Activated CD4-positive, alpha-beta T cell treated with anti-CD3 and anti-CD28 coated beads, Interleukin-2, Interleukin-6, amounts not matched to agents 100 ng/mL and 50 ng/mL, durations not matched to agents 16 hours and 8 hours (primary cell): ENCODE data around the gene RNU6-9.
"Not testable (repeated sequence)": the region's sequence is repeated elsewhere in the genome, so short reads cannot be mapped to it uniquely, and the experiment has no call there.

Experiments used
- DNase-seq: peaks from one replicate; pipeline ENCODE4 v3.0.0-alpha.2; 2020

RNU6-9 gene

GRCh38 chr19:878751-879561 lies 14.3 kb upstream of the RNU6-9 start:
- DNase-seq, result not testable (repeated sequence)

DNA sequence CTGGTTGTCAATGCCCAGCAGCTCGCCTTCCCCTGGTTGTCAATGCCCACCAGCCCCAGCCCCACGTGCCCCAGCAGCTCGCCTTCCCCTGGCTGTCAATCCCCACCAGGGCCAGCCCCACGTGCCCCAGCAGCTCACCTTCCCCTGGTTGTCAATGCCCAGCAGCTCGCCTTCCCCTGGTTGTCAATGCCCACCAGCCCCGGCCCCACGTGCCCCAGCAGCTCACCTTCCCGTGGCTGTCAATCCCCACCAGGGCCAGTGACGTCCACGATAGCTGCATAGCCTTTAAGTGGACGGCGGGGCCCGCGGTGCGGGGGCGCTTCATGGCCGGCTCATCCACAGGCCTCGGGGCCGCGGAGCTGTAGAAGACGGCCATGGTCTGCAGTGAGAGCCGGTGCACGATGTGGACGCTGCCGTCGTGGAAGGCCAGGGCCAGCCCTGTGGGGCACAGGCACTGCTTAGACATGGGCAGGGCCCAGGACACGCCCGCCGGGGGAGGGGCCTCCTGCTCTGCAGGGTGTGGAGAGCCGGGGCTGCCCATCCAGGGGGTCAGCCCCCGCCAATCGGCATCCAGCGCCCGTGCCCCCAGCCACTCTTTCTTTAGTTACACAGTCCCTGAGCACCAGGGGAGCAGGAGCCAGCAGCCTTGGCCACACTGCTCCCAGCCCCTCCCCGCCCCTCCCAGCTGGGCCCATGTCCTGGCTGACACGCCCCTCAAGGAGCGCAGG lies 13.4 kb upstream of the RNU6-9 start:
- no peak for DNase-seq

DNA sequence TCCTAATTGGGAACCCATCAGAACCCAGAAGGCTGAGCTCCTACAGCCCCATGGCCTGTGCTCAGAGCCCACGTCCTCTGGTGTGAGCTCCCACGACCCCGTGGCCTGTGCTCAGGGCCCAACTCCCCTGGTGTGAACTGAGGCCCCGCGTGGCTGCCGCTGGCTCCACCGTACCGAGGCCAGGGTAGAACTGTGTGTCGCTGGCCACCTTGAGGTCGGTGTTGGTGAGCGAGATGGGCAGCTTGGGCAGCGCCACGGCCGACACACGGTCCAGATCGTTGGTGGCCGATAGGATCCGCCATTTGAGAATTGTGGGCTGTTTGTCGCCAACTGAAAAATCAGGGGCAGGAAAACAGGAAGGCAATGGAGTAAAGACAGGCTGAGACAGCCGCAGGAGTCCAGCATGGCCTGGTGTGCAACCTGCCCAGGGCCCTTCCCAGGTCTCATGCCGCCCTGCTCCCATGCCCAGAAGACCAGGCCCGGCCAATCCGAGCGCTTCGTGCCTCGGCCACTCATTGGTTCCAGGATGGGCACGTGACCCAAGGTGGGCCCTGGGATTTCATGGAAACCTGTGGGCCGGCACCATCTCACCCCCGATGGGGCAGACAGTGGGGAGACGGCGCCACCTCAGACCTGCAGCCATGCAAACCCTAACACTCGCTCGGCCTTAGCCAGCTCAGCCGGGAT lies 11.8 kb upstream of the RNU6-9 start:
- DNase-seq, result no peak

DNA sequence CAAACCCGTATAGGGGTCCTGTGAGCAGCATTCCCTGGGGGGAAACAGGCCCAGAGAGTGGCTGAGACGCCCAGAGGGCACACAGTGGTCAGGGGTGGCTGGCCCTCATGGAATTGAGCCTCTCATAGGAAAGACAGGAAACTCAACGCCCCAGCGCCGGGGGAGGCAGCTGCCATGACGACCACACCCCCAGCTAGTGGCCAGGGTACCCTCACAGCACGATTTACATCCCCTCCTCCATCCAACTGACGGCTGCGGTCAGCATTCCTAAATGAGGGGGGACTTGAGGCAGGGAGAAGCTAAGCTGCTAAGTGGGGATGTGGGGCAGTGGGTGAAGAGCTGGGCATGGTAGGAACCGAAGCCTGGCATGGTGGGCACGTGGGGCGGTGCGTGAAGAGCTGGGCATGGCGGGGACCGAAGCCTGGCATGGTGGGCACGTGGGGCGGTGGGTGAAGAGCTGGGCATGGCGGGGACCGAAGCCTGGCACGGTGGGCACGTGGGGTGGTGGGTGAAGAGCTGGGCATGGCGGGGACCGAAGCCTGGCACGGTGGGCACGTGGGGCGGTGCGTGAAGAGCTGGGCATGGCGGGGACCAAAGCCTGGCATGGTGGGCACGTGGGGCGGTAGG lies 10.3 kb upstream of the RNU6-9 start:
- no peak for DNase-seq

DNA sequence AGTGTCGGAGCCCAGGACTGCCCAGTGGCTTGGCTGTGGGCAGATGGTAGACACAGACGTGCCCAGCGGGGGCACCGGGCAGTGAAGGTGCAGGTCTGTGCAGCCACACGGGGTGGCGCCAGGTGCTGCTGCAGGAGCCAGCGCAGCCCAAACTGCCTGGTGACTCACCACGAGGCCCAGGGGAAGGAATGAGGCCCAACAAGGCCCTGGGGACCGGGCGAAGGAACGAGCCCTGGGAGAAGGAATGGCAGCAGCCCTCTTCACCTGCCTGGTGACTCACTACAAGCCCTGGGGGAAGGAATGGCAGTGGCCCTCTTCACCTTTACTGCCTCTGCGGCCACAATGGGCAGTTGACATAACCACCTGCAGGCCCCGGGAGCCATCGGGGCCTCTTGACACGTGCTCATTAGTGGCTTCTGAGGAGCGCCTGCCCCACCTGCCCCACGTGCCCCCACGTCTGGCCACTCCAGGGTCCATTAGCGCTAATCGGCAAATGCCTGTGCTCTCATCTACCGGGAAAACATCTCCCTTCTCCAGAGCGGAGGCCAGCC lies 9.5 kb upstream of the RNU6-9 start:
- DNase-seq, result no peak

DNA sequence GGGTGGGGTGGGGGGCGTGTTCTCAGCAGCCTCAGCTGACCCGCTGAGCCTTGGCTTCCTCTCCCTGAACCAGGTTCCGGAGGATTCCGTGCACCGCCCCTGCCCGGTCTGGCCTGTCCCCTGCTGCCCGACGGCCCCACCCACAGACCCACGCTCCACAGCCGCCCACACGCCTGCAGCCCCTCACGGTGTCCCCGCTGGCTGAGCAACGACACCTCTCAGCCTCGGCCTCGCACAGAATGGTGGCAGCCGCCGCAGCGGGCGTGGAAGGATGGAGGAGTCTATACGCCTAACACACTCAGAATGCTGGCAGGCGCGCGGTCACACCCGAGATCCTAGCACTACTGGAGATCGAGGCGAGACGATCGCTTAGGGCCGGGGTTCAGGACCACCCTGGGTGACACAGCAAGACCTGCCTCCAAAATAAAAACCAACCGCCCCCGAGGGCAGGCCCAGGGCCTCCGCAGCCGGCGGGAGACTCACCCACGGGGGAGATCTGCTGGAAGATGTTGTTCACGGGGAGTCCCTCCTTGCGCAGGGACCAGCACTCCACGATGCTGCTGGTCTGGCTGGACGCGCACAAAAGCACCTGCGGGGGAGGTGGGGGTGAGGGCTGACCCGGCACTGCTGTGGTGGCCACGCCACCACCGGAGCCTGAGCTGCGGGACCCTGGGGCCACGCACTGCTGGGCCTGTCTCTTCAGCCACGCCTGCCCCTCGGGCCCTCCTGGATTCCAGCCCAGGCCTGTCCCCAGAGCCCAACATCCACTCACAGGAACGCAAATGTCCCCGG lies 8.7 kb upstream of the RNU6-9 start:
- DNase-seq, result no peak

DNA sequence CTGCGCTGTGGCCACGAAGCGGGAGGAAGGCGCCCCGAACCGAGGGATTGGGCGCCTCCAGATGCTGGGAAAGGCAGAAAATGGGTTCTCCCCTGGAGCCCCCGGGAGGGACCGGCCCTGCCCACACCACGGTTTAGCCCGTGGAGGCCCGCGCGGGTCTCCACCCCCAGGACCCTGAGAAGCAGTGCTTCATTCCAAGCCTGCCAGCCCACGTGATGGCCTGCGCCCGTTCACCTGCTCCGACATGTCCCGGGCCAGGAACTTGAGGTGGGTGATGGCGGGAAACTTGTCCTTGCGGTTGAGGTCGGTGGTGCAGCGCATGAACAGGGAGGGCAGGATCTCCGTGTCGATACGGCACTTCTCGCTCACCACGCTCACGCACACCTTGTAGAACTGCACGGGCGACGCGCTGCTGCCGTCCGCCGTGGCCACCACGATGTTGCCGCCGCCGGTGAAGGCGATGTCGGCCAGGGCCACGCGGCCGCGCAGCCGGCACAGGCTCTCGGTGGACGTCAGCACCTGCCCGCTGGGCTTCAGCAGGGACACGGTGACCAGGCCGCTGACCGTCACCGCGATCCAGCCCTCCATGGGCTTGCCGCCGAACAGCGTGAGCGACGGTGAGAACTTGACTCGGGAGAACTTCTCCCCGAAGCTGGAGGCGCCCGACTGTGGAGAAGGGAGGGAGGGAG lies 7.6 kb upstream of the RNU6-9 start:
- DNase-seq, result no peak

DNA sequence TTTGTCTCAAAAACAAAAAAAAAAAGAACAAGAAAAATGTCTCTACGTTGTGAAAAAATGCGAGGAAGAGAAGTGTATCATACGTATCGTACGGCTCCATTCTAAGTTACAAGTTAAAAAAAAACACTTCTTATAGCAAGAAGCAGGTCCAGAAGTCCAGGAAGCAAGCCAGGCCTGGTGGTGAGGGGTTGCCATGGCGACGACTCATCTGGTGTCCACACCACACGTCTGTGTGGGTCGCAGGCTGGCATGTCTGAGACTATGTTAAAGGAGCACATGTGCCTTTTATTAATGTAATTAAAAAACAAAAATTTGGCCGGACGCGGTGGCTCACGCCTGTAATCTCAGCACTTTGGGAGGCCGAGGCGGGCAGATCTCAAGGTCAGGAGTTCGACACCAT lies 6.2 kb upstream of the RNU6-9 start:
- DNase-seq, result no peak

GRCh38 chr19:887599-887998 lies 5.7 kb upstream of the RNU6-9 start:
- DNase-seq, result no peak

- no peak for DNase-seq
Observed at GRCh38 chr19:888581-889385, 4.5 kb upstream of the RNU6-9 start.

DNA sequence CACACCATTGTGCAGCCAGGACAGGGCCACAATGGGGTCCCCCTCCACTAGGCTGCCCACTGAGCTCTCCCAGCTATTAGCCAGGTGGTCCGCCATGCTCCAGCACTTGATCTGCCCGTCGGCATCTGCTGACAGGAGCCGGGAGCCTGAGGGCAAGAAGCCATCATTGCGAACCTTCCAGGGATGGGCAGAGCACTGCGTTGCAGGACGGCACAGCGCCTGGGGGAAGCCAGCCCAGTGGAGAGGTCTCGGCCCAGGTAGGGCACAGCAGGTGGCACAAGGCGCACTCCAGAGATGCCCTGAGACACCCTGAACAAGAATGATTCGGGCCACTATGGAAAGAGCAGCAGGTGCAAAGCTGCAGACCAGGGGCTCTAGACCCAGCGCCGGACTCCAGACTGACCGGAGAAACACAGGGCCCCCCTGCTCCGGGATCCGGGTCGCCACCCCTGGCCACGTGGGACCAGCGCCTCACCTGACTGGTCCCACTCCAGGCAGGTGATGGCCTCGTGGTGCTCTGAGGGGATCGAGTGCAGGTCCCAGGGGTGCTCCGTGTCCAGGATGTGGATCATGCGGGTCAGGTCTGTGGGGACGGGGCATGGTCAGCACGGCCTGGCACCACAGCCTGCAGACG lies 3.5 kb upstream of the RNU6-9 start:
- no peak for DNase-seq

- DNase-seq, result no peak
Observed at GRCh38 chr19:890831-891230, 2.5 kb upstream of the RNU6-9 start.

DNA sequence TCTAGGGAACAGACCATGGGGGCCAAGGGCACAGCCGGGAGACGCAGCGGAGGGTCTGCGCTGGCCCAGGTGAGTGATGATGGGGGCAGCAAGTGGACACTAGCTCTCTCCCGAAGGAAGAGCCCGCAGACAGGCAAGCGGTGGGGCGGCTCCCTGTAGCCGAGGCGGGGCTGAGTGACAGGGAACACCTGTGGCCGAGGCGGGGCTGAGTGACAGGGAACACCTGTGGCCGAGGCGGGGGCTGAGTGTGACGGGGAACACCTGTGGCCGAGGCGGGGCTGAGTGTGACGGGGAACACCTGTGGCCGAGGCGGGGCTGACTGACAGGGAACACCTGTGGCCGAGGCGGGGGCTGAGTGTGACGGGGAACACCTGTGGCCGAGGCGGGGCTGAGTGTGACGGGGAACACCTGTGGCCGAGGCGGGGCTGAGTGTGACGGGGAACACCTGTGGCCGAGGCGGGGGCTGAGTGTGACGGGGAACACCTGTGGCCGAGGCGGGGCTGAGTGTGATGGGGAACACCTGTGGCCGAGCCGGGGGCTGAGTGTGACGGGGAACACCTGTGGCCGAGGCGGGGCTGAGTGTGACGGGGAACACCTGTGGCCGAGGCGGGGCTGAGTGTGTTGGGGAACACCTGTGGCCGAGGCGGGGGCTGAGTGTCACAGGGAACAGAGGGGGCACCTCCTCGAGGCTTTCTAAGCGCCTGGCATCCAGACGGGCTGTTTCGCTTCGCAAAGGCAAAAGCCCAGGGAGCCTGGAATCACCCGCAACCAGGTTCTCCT lies 1.7 kb upstream of the RNU6-9 start:
- DNase-seq, result not testable (repeated sequence)

GRCh38 chr19:892243-892893 lies 916 bp upstream of the RNU6-9 start:
- DNase-seq, result peak; percentile 30

DNA sequence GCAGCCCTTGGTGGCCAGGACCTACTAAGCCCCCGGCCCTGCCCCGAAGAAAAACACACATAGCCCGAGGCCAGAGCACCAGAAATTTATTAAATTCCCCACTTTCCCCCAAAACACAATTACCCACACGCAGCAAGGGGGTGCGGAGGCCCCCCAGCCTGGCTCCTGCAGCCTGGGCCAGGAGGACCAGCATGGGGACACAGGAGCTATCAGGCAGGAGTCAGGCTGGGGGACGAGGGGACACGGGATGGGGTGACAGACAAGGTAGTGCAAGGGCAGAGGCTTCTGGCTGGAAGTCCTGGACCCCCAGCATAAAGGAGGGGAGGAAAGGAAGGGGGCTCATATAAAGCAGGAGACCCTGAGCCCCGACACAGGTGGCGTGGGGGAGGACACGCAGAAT lies 3.1 kb downstream of the RNU6-9 start:
- DNase-seq, result no peak

- no peak for DNase-seq
Observed at GRCh38 chr19:896999-897398, 3.7 kb downstream of the RNU6-9 start.

DNA sequence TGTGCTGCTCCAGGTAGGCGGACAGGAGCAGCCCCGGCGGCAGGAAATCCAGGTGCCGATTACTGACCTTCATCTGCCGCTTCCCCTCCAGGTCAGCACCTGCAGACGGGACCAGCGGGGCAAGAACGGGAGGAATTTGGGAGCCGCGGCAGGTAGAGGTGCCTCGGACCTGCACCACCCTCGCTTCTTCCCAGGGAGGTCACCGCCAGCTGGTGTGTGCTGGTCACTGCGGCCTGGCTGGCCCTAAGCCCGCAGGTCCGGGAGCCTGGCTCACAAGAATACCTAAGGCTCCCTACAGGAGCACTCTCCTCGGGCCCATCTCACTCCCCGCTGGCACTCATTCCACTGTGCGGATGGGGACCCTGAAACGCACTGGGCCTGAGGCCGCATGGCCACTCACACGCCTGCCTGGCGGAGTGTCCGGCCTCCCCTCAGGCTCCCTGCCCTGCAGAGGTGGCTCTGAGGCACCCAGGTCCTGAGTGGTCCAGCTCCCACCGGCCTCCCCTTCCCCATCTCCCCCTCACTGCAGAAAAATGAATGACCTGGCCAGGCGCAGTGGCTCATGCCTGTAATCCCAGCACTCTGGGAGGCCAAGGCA lies 4.3 kb downstream of the RNU6-9 start:
- no peak for DNase-seq

GRCh38 chr19:898663-899062 lies 5.4 kb downstream of the RNU6-9 start:
- DNase-seq, result no peak
